Stimulated activated CD4-positive, alpha-beta T cell treated with anti-CD3 and anti-CD28 coated beads, Interleukin-15, amount 100 ng/mL, for 1 hour (primary cell): ENCODE data around the gene CYTH1.

Experiments
- DNase-seq, 2 donors: peaks; one replicate each; pipeline ENCODE4 v3.0.0-alpha.2; 2020; ENCODE audit warnings: low read depth in 1 of 2, low spot score in 1 of 2

The CYTH1 gene

DNA sequence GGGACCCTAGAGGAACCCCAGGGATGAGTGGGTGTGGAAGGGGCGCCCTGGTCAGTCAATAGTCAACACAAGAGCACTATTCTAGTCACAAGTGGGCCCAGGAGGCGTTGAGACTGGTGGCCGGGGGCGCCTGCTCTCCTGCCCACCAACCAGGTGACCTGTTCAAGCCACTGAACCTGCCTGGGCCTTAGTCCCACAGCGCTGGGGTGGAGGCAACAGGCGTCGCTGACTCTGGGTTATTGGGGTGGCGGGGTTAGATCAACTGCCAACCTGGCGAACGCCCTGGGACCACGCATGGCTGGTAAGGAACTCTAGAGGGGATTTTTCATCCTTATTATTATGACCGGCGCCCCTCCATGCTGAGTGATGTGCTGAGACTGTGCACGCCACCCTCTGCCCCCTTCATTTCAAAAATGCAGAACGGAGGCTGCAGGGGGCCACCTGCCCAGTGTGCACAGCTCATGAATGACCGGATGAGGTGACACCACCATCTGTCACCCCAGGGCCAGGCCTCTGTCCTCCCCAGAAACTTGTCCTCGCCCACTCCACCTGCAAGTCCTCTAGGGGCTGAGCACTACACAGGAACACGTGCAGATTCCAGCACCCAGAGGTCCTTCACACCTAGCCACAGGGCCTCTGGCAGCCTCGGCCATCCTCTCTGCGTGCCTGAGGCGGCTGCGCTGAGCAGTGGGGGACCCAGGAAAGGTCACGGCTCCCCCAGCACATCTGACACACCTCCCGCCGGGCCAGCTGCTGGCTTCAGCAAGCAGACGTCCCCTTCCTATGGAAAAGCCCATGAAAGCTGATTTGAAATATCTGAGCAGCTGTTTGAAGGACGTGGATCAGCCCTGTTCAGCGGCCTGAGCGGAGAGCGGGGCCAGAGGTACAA lies 153.3 kb downstream of the CYTH1 start:
- no peak for DNase-seq

DNA sequence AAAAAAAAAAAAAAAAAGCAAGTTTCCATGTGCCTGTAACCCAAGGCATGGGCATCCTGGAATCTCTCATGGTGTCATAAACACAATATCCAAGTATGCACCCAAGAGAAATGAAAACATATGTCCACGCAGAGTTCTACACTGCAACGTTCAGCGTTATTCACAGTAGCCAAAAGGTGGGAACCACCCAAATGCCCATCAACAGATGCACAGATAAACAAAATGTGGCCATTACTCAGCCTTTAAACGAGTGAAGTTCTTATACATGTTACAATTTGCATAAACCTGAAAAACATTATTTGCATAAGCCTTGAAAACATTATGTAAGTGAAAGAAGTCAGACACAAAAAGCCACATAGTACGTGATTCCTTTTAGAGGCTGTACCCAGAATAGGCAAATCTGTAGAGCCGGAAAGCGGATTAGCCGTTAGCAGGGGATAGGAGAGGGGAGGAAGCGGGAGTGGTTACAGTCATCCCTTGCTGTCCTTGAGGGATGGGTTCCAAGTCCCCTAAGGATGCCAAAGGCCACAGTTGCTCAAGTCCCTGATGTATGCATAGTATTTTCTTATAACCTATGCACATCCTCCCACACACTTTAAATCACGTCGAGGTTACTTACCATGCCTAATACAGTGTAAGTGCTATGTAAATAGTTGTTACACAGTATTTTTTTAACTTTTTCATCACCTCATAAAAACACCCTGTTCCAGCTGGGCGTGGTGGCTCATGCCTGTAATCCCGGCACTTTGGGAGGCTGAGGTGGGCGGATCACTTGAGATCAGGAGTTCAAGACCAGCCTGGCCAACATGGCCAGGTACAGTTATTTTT lies 157.5 kb downstream of the CYTH1 start:
- DNase-seq: no peak
